Tibial nerve (tissue), 4 donors: ENCODE results near the gene ELF2.
"Not testable (repeated sequence)": the region's sequence is repeated elsewhere in the genome, so short reads cannot be mapped to it uniquely, and the experiment has no call there.

Experiments used
- CTCF ChIP-seq, 5 experiments: fragments of 200-600 bp in 3 of 5; fragments of 450-650 bp in 2 of 5; sonication (generic) in 3 of 5; IDR thresholded peaks; one replicate each; pipeline ENCODE4 v1.5.1; 2016 to 2019; ENCODE audit warnings: antibody characterized with exemption in 5 of 5, mild to moderate bottlenecking in 3 of 5, moderate library complexity in 2 of 5
- EP300 ChIP-seq, 2 donors: sonication (generic); formaldehyde crosslinking; IDR thresholded peaks; one replicate each; pipeline ENCODE4 v1.6.1; 2017; ENCODE audit warnings: antibody characterized with exemption in 2 of 2, mild to moderate bottlenecking in 1 of 2
- POLR2A ChIP-seq, 2 donors: fragments of 450-650 bp; IDR thresholded peaks; one replicate each; pipeline ENCODE4 v1.6.1; 2017; ENCODE audit warnings: antibody characterized with exemption in 2 of 2, mild to moderate bottlenecking in 2 of 2, moderate library complexity in 2 of 2

- TF ChIP-seq CTCF, POLR2A, EP300 (IDR thresholded peaks at IDR 0.05): not testable (repeated sequence)
These were observed 168.7 kb downstream of the ELF2 start for GRCh38 chr4:139008278-139008677.
